Thoracic aorta (tissue), 2 donors: ENCODE results near the gene CBY2. TPM values are rescaled to one million over a fixed set of nuclear protein-coding genes. Genes with fewer than 3 reads are reported as not detected.
"Not testable (repeated sequence)": the region's sequence is repeated elsewhere in the genome, so short reads cannot be mapped to it uniquely, and the experiment has no call there.

ENCODE experiments used
- ATAC-seq: fragments of 150-250 bp; one replicate; pipeline ENCODE4 v1.8.0; 2017; ENCODE audit warnings: low read depth; ENCODE audit not compliant: insufficient number of reproducible peaks, low FRiP score
- DNase-seq: peaks from one replicate; pipeline ENCODE4 v3.0.0-alpha.2; 2020; ENCODE audit warnings: low spot score
- H3K27ac ChIP-seq, 2 donors: fragments of 200-600 bp; sonication (generic); 1 replicate in 1 of 2; 2 replicates in 1 of 2; pipeline ENCODE4 v1.5.1; 2016; ENCODE audit warnings: mild to moderate bottlenecking in 2 of 2, moderate library complexity in 2 of 2
- H3K27me3 ChIP-seq: fragments of 200-600 bp; sonication (generic); replicated peaks from 2 replicates; pipeline ENCODE4 v1.6.0; 2016; ENCODE audit warnings: mild to moderate bottlenecking; ENCODE audit not compliant: insufficient read depth
- H3K36me3 ChIP-seq: fragments of 200-600 bp; sonication (generic); one replicate; pipeline ENCODE4 v1.5.1; 2016
- H3K4me1 ChIP-seq, 2 donors: fragments of 200-600 bp; sonication (generic); 1 replicate in 1 of 2; 2 replicates in 1 of 2; pipeline versions ENCODE4 v1.5.1 to v1.6.0; 2016; ENCODE audit warnings: low read depth in 2 of 2, mild to moderate bottlenecking in 1 of 2; ENCODE audit not compliant: control insufficient read depth in 1 of 2
- H3K4me3 ChIP-seq: fragments of 200-600 bp; sonication (generic); 2 replicates; pipeline ENCODE4 v1.5.1; 2016; ENCODE audit warnings: mild to moderate bottlenecking
- H3K9me3 ChIP-seq: fragments of 200-600 bp; sonication (generic); 2 replicates; pipeline ENCODE4 v1.5.1; 2016
- CTCF ChIP-seq: fragments of 200-600 bp; sonication (generic); IDR thresholded peaks from one replicate; pipeline ENCODE4 v1.5.1; 2019; ENCODE audit warnings: antibody characterized with exemption
- total RNA-seq, 2 donors: library from RNA; depleted of rRNA; stranded (reverse); fragments of >200 nt; gene quantifications; one replicate each; pipeline versions ENCODE4 v1.1.0 to v1.2.3, GENCODE V29; 2016

Gene CBY2
- total RNA-seq = not detected

GRCh38 chr13:45702088-45702487 is at the start of gene CBY2:
TSS of gene CBY2 (plus strand) at chr13:45702320. CDS start at chr13:45702391, 71 bp downstream.
- TF ChIP-seq CTCF = no peak
- H3K4me1 ChIP-seq = no peaks in the 10 kb centered on the region
- H3K27me3 ChIP-seq = no peaks in the 10 kb centered on the region
- no peaks in the 10 kb centered on the region for H3K36me3 ChIP-seq
- H3K4me3 ChIP-seq = no peak within 1 kb of the TSS
- no peaks in the 10 kb centered on the region for H3K9me3 ChIP-seq
- no peak for DNase-seq
- no peak within 1 kb of the TSS for H3K27ac ChIP-seq
- ATAC-seq = no peak

GRCh38 chr13:45654633-45655349 is 47.3 kb upstream of the CBY2 start:
- no peaks in the 10 kb centered on the region for H3K27me3 ChIP-seq
- H3K36me3 ChIP-seq = no peaks in the 10 kb centered on the region
- H3K4me1 ChIP-seq = no peaks in the 10 kb centered on the region
- H3K4me3 ChIP-seq = no peak overlapping the region
- DNase-seq (no peak), ATAC-seq (no peak)
- no peak overlapping the region for H3K27ac ChIP-seq
- no peaks in the 10 kb centered on the region for H3K9me3 ChIP-seq
- TF ChIP-seq CTCF = no peak

GRCh38 chr13:45658586-45659235 is 43.4 kb upstream of the CBY2 start:
- no peaks in the 10 kb centered on the region for H3K4me1 ChIP-seq
- no peak for DNase-seq
- no peak for TF ChIP-seq CTCF
- no peaks in the 10 kb centered on the region for H3K27me3 ChIP-seq
- H3K4me3 ChIP-seq = no peak overlapping the region
- ATAC-seq = no peak
- H3K9me3 ChIP-seq = no peaks in the 10 kb centered on the region
- H3K36me3 ChIP-seq = no peaks in the 10 kb centered on the region
- no peak overlapping the region for H3K27ac ChIP-seq

GRCh38 chr13:45659536-45659935 is 42.6 kb upstream of the CBY2 start:
- ATAC-seq (no peak), DNase-seq (no peak)
- no peak overlapping the region for H3K27ac ChIP-seq
- no peaks in the 10 kb centered on the region for H3K4me1 ChIP-seq
- no peak for TF ChIP-seq CTCF
- H3K27me3 ChIP-seq = no peaks in the 10 kb centered on the region
- no peaks in the 10 kb centered on the region for H3K9me3 ChIP-seq
- H3K36me3 ChIP-seq = no peaks in the 10 kb centered on the region
- no peak overlapping the region for H3K4me3 ChIP-seq

- ATAC-seq, DNase-seq, H3K36me3 ChIP-seq, H3K9me3 ChIP-seq, H3K4me3 ChIP-seq, H3K4me1 ChIP-seq, H3K27ac ChIP-seq, H3K27me3 ChIP-seq: not testable (repeated sequence)
These were observed 41.7 kb upstream of the CBY2 start for GRCh38 chr13:45660458-45660857.
